Ovary (tissue), 3 donors: ENCODE data around the gene PHLDB1.

Source experiments
- EP300 ChIP-seq: sonication (generic); formaldehyde crosslinking; IDR thresholded peaks from one replicate; pipeline ENCODE4 v1.6.1; 2017; ENCODE audit warnings: antibody characterized with exemption
- POLR2A ChIP-seq: fragments of 450-650 bp; IDR thresholded peaks from one replicate; pipeline ENCODE4 v1.6.1; 2017; ENCODE audit warnings: antibody characterized with exemption, mild to moderate bottlenecking, moderate library complexity
- TF ChIP-seq, protein P1 (sequence below), 3 donors: fragments of 450-650 bp in 2 of 3; fragments of 200-600 bp in 1 of 3; IDR thresholded peaks; one replicate each; pipeline versions ENCODE4 v1.5.1 to v1.8.0; 2016 to 2022; ENCODE audit warnings: antibody characterized with exemption in 3 of 3, mild to moderate bottlenecking in 1 of 3
- donor health status: DM: no; HTN: no; CAD: no.

- TF ChIP-seq, protein P1, sequence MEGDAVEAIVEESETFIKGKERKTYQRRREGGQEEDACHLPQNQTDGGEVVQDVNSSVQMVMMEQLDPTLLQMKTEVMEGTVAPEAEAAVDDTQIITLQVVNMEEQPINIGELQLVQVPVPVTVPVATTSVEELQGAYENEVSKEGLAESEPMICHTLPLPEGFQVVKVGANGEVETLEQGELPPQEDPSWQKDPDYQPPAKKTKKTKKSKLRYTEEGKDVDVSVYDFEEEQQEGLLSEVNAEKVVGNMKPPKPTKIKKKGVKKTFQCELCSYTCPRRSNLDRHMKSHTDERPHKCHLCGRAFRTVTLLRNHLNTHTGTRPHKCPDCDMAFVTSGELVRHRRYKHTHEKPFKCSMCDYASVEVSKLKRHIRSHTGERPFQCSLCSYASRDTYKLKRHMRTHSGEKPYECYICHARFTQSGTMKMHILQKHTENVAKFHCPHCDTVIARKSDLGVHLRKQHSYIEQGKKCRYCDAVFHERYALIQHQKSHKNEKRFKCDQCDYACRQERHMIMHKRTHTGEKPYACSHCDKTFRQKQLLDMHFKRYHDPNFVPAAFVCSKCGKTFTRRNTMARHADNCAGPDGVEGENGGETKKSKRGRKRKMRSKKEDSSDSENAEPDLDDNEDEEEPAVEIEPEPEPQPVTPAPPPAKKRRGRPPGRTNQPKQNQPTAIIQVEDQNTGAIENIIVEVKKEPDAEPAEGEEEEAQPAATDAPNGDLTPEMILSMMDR (IDR thresholded peaks at IDR 0.05) = no peak
- no peak for TF ChIP-seq POLR2A
- no peak for TF ChIP-seq EP300
Measured at GRCh38 chr11:118597556-118597955, 9.9 kb upstream of the PHLDB1 start.
